Breast epithelium (tissue), 3 donors: Measurements from ENCODE around the gene BPIFB3.

ENCODE experiments used
- CTCF ChIP-seq, 3 donors: fragments of 450-650 bp; IDR thresholded peaks; one replicate each; pipeline ENCODE4 v1.5.1; 2016 to 2017; ENCODE audit warnings: antibody characterized with exemption in 3 of 3, mild to moderate bottlenecking in 3 of 3, moderate library complexity in 3 of 3
- POLR2A ChIP-seq: fragments of 450-650 bp; IDR thresholded peaks from one replicate; pipeline ENCODE4 v1.6.1; 2016; ENCODE audit warnings: antibody characterized with exemption, mild to moderate bottlenecking, moderate library complexity
- POLR2AphosphoS5 ChIP-seq, 3 donors: sonication (generic); formaldehyde crosslinking; IDR thresholded peaks; one replicate each; pipeline ENCODE4 v1.6.1; 2017; ENCODE audit warnings: antibody characterized with exemption in 3 of 3

- no peak for TF ChIP-seq POLR2A
- TF ChIP-seq CTCF (IDR thresholded peaks at IDR 0.05): no peak
- TF ChIP-seq POLR2AphosphoS5 (IDR thresholded peaks at IDR 0.05): no peak
These were observed 21.6 kb downstream of the BPIFB3 start for GRCh38 chr20:33075281-33075680.
